Panc1 (cell line): ENCODE data around the gene CD28. TPM values are rescaled to one million over a fixed set of nuclear protein-coding genes. Genes with fewer than 3 reads are reported as not detected.

Experiments
- ATAC-seq: fragments of 200-7000 bp; cut with Tn5 transposase; 2 replicates; pipeline ENCODE4 v1.9.1; 2020; ENCODE audit warnings: mild to moderate bottlenecking, moderate library complexity
- BruUV-seq: library from RNA; stranded (reverse); fragments of 400-500 nt; replicated peaks from 2 replicates; lab custom pipeline; 2021; lab: Mats Ljungman, UMichigan
- CTCF ChIA-PET: fragments of 300-600 bp; sonication (Branson Sonifier 250); formaldehyde crosslinking; loops from one replicate; lab custom pipeline; 2022; ENCODE audit warnings: antibody characterized with exemption; lab: Charles Lee
- POLR2A ChIA-PET: fragments of 300-600 bp; sonication (Branson Sonifier 250); formaldehyde crosslinking; loops from one replicate; lab custom pipeline; 2022; ENCODE audit warnings: antibody characterized with exemption; lab: Charles Lee
- DNase-seq: peaks from one replicate; pipeline ENCODE4 v3.0.0-alpha.2; 2010; ENCODE audit warnings: low read depth, low spot score
- H3K27ac ChIP-seq: 2 replicates; pipeline ENCODE4 v1.5.1; 2011; ENCODE audit warnings: mild to moderate bottlenecking, low read length, inconsistent platforms
- H3K27me3 ChIP-seq: fragments of 200-500 bp; sonication (Bioruptor generic); 2 replicates; pipeline ENCODE4 v1.6.0; 2014; ENCODE audit warnings: low read length, inconsistent platforms; ENCODE audit not compliant: control insufficient read depth, insufficient read depth
- H3K36me3 ChIP-seq: fragments of 200-500 bp; sonication (Bioruptor generic); 2 replicates; pipeline ENCODE4 v1.5.1; 2014; ENCODE audit warnings: inconsistent platforms, mild to moderate bottlenecking, low read length, moderate library complexity; ENCODE audit not compliant: control insufficient read depth, insufficient read depth
- H3K4me1 ChIP-seq: 2 replicates; pipeline ENCODE4 v1.5.1; 2011; ENCODE audit warnings: inconsistent platforms, mild to moderate bottlenecking, low read length, moderate library complexity; ENCODE audit not compliant: control insufficient read depth, insufficient read depth
- H3K4me3 ChIP-seq, 2 experiments: 2 replicates each; pipeline ENCODE4 v1.5.1; 2011 to 2012; ENCODE audit warnings: low read depth in 2 of 2, low read length in 2 of 2, mild to moderate bottlenecking in 2 of 2, inconsistent platforms in 1 of 2, moderate library complexity in 1 of 2
- H3K9me3 ChIP-seq: fragments of 200-500 bp; sonication (Bioruptor generic); 2 replicates; pipeline ENCODE4 v1.5.1; 2014; ENCODE audit warnings: low read depth, mild to moderate bottlenecking, inconsistent platforms, low read length, moderate library complexity; ENCODE audit not compliant: control insufficient read depth, insufficient read depth
- CTCF ChIP-seq: fragments of 450-650 bp; IDR thresholded peaks from 2 replicates; pipeline ENCODE4 v1.5.1; 2017; ENCODE audit warnings: mild to moderate bottlenecking
- POLR2AphosphoS5 ChIP-seq: IDR thresholded peaks from 2 replicates; pipeline ENCODE4 v1.6.1; 2012; ENCODE audit warnings: mild to moderate bottlenecking, low read depth, low read length, moderate library complexity
- SIN3A ChIP-seq: IDR thresholded peaks from 2 replicates; pipeline ENCODE4 v1.6.1; 2012; ENCODE audit warnings: low read depth, mild to moderate bottlenecking, low read length, moderate library complexity, borderline replicate concordance; ENCODE audit not compliant: insufficient read depth
- TCF7L2 ChIP-seq: IDR thresholded peaks from 2 replicates; pipeline ENCODE4 v1.6.1; 2011; ENCODE audit warnings: mild to moderate bottlenecking, low read depth, low read length, inconsistent platforms
- in situ Hi-C: cut with HindIII; loops from 2 replicates; pipeline ENCODE4 v1.10.0; 2016; ENCODE audit warnings: low sequenced_read_pairs, low pct_unique_long_range_greater_than_20kb
- intact Hi-C: fragments of 100-400 bp; cut with micrococcal nuclease; formaldehyde crosslinking; loops from one replicate; pipeline ENCODE4 v1.10.0; 2022; ENCODE audit not compliant: unreplicated experiment
- total RNA-seq: library from RNA; stranded (reverse); gene quantifications from one replicate; pipeline ENCODE4 v1.2.1, GENCODE V29; 2021; ENCODE audit not compliant: unreplicated experiment
- TF ChIP-seq, protein P1 (sequence below), 2 experiments: IDR thresholded peaks; 2 replicates each; pipeline ENCODE4 v1.6.1; 2011 to 2012; ENCODE audit warnings: low read depth in 2 of 2, control low read depth in 1 of 2, low read length in 1 of 2, mild to moderate bottlenecking in 1 of 2, moderate library complexity in 1 of 2; ENCODE audit not compliant: insufficient read depth in 1 of 2

CD28 gene
- total RNA-seq, 1 experiment from 2014 or later = 0.21 TPM

- POLR2A ChIA-PET = no interaction called here
- intact Hi-C loops = no loop called here
- no peak for ATAC-seq
Observed at GRCh38 chr2:203750346-203751068, 44.1 kb downstream of the CD28 start.

GRCh38 chr2:203751685-203752271 is 45.3 kb downstream of the CD28 start:
- Histone ChIP-seq H3K27me3 (no peaks in the 10 kb centered on the region), H3K27ac (no peak overlapping the region), H3K9me3 (no peaks in the 10 kb centered on the region), H3K4me3 (no peak overlapping the region), H3K4me1 (no peaks in the 10 kb centered on the region), H3K36me3 (no peaks in the 10 kb centered on the region)
- CTCF ChIA-PET = no interaction called here
- TF ChIP-seq CTCF = no peak
- TF ChIP-seq TCF7L2 = no peak
- no peak for TF ChIP-seq POLR2AphosphoS5
- TF ChIP-seq, protein P1, sequence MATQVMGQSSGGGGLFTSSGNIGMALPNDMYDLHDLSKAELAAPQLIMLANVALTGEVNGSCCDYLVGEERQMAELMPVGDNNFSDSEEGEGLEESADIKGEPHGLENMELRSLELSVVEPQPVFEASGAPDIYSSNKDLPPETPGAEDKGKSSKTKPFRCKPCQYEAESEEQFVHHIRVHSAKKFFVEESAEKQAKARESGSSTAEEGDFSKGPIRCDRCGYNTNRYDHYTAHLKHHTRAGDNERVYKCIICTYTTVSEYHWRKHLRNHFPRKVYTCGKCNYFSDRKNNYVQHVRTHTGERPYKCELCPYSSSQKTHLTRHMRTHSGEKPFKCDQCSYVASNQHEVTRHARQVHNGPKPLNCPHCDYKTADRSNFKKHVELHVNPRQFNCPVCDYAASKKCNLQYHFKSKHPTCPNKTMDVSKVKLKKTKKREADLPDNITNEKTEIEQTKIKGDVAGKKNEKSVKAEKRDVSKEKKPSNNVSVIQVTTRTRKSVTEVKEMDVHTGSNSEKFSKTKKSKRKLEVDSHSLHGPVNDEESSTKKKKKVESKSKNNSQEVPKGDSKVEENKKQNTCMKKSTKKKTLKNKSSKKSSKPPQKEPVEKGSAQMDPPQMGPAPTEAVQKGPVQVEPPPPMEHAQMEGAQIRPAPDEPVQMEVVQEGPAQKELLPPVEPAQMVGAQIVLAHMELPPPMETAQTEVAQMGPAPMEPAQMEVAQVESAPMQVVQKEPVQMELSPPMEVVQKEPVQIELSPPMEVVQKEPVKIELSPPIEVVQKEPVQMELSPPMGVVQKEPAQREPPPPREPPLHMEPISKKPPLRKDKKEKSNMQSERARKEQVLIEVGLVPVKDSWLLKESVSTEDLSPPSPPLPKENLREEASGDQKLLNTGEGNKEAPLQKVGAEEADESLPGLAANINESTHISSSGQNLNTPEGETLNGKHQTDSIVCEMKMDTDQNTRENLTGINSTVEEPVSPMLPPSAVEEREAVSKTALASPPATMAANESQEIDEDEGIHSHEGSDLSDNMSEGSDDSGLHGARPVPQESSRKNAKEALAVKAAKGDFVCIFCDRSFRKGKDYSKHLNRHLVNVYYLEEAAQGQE (IDR thresholded peaks at IDR 0.05; ENCODE audit: insufficient read depth in 1 of 2, low read depth in 2 of 2, low read length in 1 of 2) = no peak
- no peak for TF ChIP-seq SIN3A
- POLR2A ChIA-PET = no interaction called here
- in situ Hi-C loops = no loop called here
- intact Hi-C loops = no loop called here
- no peak for ATAC-seq
- no peak for DNase-seq
- no TSS peak for BruUV-seq

More at GRCh38 chr2:203750346-203751068, 44.1 kb downstream of the CD28 start:
- no peaks in the 10 kb centered on the region for H3K9me3 ChIP-seq
- no peak overlapping the region for H3K4me3 ChIP-seq
- DNase-seq = no peak
- CTCF ChIA-PET = no interaction called here
- H3K36me3 ChIP-seq = no peaks in the 10 kb centered on the region
- in situ Hi-C loops = no loop called here
- TF ChIP-seq, protein P1 (IDR thresholded peaks at IDR 0.05; ENCODE audit: insufficient read depth in 1 of 2, low read depth in 2 of 2, low read length in 1 of 2) = no peak
- TF ChIP-seq POLR2AphosphoS5 (no peak), SIN3A (no peak), TCF7L2 (no peak), CTCF (no peak)
- no peak overlapping the region for H3K27ac ChIP-seq
- no TSS peak for BruUV-seq
- no peaks in the 10 kb centered on the region for H3K4me1 ChIP-seq
- no peaks in the 10 kb centered on the region for H3K27me3 ChIP-seq
